ENCODE measurements around the gene SIX3. TPM values are rescaled to one million over a fixed set of nuclear protein-coding genes. Genes with fewer than 3 reads are reported as not detected.

SIX3 gene
- total RNA-seq, 6 donors from 2014 or later, result not detected

- Histone ChIP-seq H3K36me3 (no peaks in the 10 kb centered on the region), H3K4me1 (peaks cover 26 to 40% (median 28%) of the 10 kb centered on the region in 4 donors), H3K27ac (no peak overlapping the region), H3K27me3 (peaks cover 3 to 54% (median 24%) of the 10 kb centered on the region in 4 donors), H3K9me3 (no peaks in the 10 kb centered on the region), H3K4me3 (no peak overlapping the region)
- 63% methylated on average over 18 of the region's 18 CpGs for WGBS, 2 donors
- no peak for TF ChIP-seq EP300 (IDR thresholded peaks at IDR 0.05)
- TF ChIP-seq POLR2A (IDR thresholded peaks at IDR 0.05), result no peak
- TF ChIP-seq CTCF (IDR thresholded peaks at IDR 0.05), result no peak
- TF ChIP-seq POLR2AphosphoS5 (IDR thresholded peaks at IDR 0.05), result no peak
- DNase-seq, result no peak
- ATAC-seq (ENCODE audit: low FRiP score in 2 of 2), result no peak
Observed at GRCh38 chr2:44948565-44949328, 7.2 kb downstream of the SIX3 start.

- Histone ChIP-seq H3K27me3 (peaks cover 3 to 52% (median 18%) of the 10 kb centered on the region in 4 donors), H3K4me3 (no peak overlapping the region), H3K9me3 (no peaks in the 10 kb centered on the region), H3K36me3 (no peaks in the 10 kb centered on the region), H3K4me1 (peaks cover 19 to 36% (median 23%) of the 10 kb centered on the region in 4 donors), H3K27ac (no peak overlapping the region)
- 11 to 15% methylated on average over 41 to 52 of the region's 54 CpGs for WGBS, 2 donors
- ATAC-seq (ENCODE audit: low FRiP score in 2 of 2) (peak in 1 of 2 donors; percentile 48), DNase-seq (peak in 1 of 2 donors; percentile 82)
- TF ChIP-seq CTCF (IDR thresholded peaks at IDR 0.05) (no peak), POLR2A (IDR thresholded peaks at IDR 0.05) (no peak)
Observed at GRCh38 chr2:44949329-44950151, 8.0 kb downstream of the SIX3 start.

- Histone ChIP-seq H3K27ac (no peak overlapping the region), H3K4me1 (peaks cover 25 to 40% (median 31%) of the 10 kb centered on the region in 4 donors), H3K36me3 (no peaks in the 10 kb centered on the region), H3K9me3 (no peaks in the 10 kb centered on the region), H3K4me3 (no peak overlapping the region), H3K27me3 (peaks cover 3 to 57% (median 21%) of the 10 kb centered on the region in 4 donors)
- ATAC-seq (ENCODE audit: low FRiP score in 2 of 2) (no peak), DNase-seq (no peak)
- WGBS, 2 donors, result 42 to 61% methylated on average over 3 of the region's 3 CpGs
- TF ChIP-seq CTCF (IDR thresholded peaks at IDR 0.05) (no peak), EP300 (IDR thresholded peaks at IDR 0.05) (no peak), POLR2A (IDR thresholded peaks at IDR 0.05) (no peak), POLR2AphosphoS5 (IDR thresholded peaks at IDR 0.05) (no peak)
Observed at GRCh38 chr2:44950646-44951045, 9.1 kb downstream of the SIX3 start.

GRCh38 chr2:44951124-44951523 lies 9.6 kb downstream of the SIX3 start:
- ATAC-seq (ENCODE audit: low FRiP score in 2 of 2), result no peak
- no peak for TF ChIP-seq POLR2A (IDR thresholded peaks at IDR 0.05)
- TF ChIP-seq POLR2AphosphoS5 (IDR thresholded peaks at IDR 0.05), result no peak
- no peak for TF ChIP-seq EP300 (IDR thresholded peaks at IDR 0.05)
- TF ChIP-seq CTCF (IDR thresholded peaks at IDR 0.05), result no peak
- 53 to 65% methylated on average over 6 of the region's 6 CpGs for WGBS, 2 donors
- H3K4me3 ChIP-seq, result no peak overlapping the region
- no peak overlapping the region for H3K27ac ChIP-seq
- DNase-seq, result no peak
- peaks cover 3 to 57% (median 21%) of the 10 kb centered on the region in 4 donors for H3K27me3 ChIP-seq
- no peaks in the 10 kb centered on the region for H3K9me3 ChIP-seq
- peaks cover 27 to 44% (median 33%) of the 10 kb centered on the region in 4 donors for H3K4me1 ChIP-seq
- no peaks in the 10 kb centered on the region for H3K36me3 ChIP-seq
